ENCODE measurements around the gene CDSN.

CDSN gene

GRCh38 chr6:31118178-31118577, 2.1 kb downstream of the CDSN start:
- H3K27ac ChIP-seq (ENCODE audit: low read depth, low read length) = no peak overlapping the region
- peaks cover 8 to 59% (median 41%) of the 10 kb centered on the region in 5 donors for H3K4me1 ChIP-seq (ENCODE audit: control insufficient read depth in 5 of 5, insufficient read depth in 5 of 5, low read length in 5 of 5)
- peaks cover 0 to 16% (median 5%) of the 10 kb centered on the region in 5 donors for H3K27me3 ChIP-seq (ENCODE audit: control insufficient read depth in 5 of 5, insufficient read depth in 4 of 5, low read length in 5 of 5)
- no peaks in the 10 kb centered on the region for H3K9me3 ChIP-seq (ENCODE audit: control insufficient read depth in 5 of 5, low read length in 5 of 5)
- H3K9ac ChIP-seq (ENCODE audit: low read length in 5 of 5) = no peak overlapping the region
- no peak overlapping the region for H3K4me3 ChIP-seq (ENCODE audit: low read depth in 1 of 5, low read length in 5 of 5)
- no peaks in the 10 kb centered on the region for H3K36me3 ChIP-seq (ENCODE audit: control insufficient read depth in 5 of 5, insufficient read depth in 5 of 5, low read length in 5 of 5)

DNA sequence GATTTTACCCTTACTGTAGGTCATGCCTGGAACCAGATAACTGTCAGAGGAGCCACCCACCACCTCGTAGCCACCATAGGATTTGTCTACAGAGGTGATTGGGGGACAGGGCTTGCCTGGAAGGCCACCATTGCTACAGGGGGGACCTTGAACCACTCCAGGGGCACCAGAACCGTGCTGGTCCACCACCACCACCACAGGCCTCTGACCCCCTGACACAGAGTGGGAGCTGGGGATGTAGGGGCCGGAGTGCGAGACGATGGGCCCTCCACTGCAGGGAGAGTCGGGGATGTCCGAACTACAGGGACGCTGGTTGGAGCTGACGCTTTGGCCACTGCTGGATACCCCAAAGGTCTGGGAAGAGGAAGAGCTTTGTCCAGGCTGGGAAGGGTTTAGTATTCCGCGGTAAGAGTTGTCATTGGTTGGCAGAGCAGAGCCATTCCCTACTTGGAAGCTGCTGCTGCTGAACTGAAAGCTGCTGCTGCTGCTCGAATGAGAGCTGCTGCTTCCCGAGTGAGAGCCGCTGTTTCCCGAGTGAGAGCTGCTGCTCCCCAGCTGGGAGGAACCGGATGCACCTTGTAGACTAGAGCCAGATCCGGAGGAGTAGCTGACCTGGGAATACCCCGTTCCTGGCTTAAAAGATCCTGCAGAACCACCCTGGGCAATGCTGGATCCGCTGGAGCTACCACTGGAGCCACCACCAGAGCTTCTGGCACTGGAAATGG, 3.4 kb downstream of the CDSN start:
- Histone ChIP-seq H3K36me3 (ENCODE audit: control insufficient read depth in 5 of 5, insufficient read depth in 5 of 5, low read length in 5 of 5) (no peaks in the 10 kb centered on the region), H3K9ac (ENCODE audit: low read length in 5 of 5) (peak overlapping the region in 3 of 5 donors; percentile 13 to 46 (median 26)), H3K4me3 (ENCODE audit: low read depth in 1 of 5, low read length in 5 of 5) (peak overlapping the region in 4 of 5 donors; percentile 36 to 69 (median 58)), H3K4me1 (ENCODE audit: control insufficient read depth in 5 of 5, insufficient read depth in 5 of 5, low read length in 5 of 5) (peaks cover 5 to 49% (median 35%) of the 10 kb centered on the region in 5 donors), H3K27ac (ENCODE audit: low read depth, low read length) (no peak overlapping the region), H3K9me3 (ENCODE audit: control insufficient read depth in 5 of 5, low read length in 5 of 5) (no peaks in the 10 kb centered on the region), H3K27me3 (ENCODE audit: control insufficient read depth in 5 of 5, insufficient read depth in 4 of 5, low read length in 5 of 5) (peaks cover 0 to 16% (median 5%) of the 10 kb centered on the region in 5 donors)

DNA sequence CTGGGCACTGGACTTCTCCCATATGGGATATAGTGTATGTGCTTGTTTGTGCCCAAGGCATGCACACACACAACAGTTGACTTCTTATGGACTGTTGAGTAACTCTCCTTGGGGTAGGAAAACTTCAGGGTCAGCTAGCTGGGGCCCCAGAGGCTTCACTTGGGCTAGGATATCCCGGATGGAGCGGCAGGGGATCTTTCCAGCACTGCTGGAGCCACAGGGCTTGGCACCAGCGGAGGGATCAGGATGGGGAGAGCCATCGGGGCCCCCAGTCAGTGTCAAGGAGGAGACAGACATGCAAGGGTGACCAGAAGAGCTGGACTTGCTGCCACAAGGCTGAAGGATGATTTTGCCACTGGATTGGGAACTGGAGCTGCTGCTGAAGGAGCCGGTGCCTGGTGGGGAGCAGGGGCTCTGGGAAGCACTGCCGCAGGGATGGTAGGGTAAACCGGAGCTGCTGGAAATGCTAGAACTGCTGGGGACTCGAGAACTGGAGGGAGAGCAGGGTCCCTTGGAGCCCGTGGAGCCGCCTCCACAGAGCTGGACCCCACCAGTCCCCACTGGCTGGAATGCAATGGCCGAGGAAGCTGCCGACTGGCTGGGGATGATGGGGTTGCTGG, 4.2 kb downstream of the CDSN start:
- no peak overlapping the region for H3K27ac ChIP-seq (ENCODE audit: low read depth, low read length)
- peaks cover 0 to 16% (median 5%) of the 10 kb centered on the region in 5 donors for H3K27me3 ChIP-seq (ENCODE audit: control insufficient read depth in 5 of 5, insufficient read depth in 4 of 5, low read length in 5 of 5)
- H3K9ac ChIP-seq (ENCODE audit: low read length in 5 of 5) = no peak overlapping the region
- H3K9me3 ChIP-seq (ENCODE audit: control insufficient read depth in 5 of 5, low read length in 5 of 5) = no peaks in the 10 kb centered on the region
- no peaks in the 10 kb centered on the region for H3K36me3 ChIP-seq (ENCODE audit: control insufficient read depth in 5 of 5, insufficient read depth in 5 of 5, low read length in 5 of 5)
- H3K4me3 ChIP-seq (ENCODE audit: low read depth in 1 of 5, low read length in 5 of 5) = no peak overlapping the region
- H3K4me1 ChIP-seq (ENCODE audit: control insufficient read depth in 5 of 5, insufficient read depth in 5 of 5, low read length in 5 of 5) = peaks cover 5 to 49% (median 35%) of the 10 kb centered on the region in 5 donors

GRCh38 chr6:31114970-31115849, 5.0 kb downstream of the CDSN start:
- H3K9me3 ChIP-seq (ENCODE audit: control insufficient read depth in 5 of 5, low read length in 5 of 5) = no peaks in the 10 kb centered on the region
- H3K4me1 ChIP-seq (ENCODE audit: control insufficient read depth in 5 of 5, insufficient read depth in 5 of 5, low read length in 5 of 5) = peaks cover 5 to 49% (median 35%) of the 10 kb centered on the region in 5 donors
- no peak overlapping the region for H3K9ac ChIP-seq (ENCODE audit: low read length in 5 of 5)
- H3K4me3 ChIP-seq (ENCODE audit: low read depth in 1 of 5, low read length in 5 of 5) = peak overlapping the region in 3 of 5 donors; percentile 24 to 49 (median 36)
- peaks cover 0 to 18% (median 5%) of the 10 kb centered on the region in 5 donors for H3K27me3 ChIP-seq (ENCODE audit: control insufficient read depth in 5 of 5, insufficient read depth in 4 of 5, low read length in 5 of 5)
- no peaks in the 10 kb centered on the region for H3K36me3 ChIP-seq (ENCODE audit: control insufficient read depth in 5 of 5, insufficient read depth in 5 of 5, low read length in 5 of 5)
- peak overlapping the region; percentile 17 for H3K27ac ChIP-seq (ENCODE audit: low read depth, low read length)

GRCh38 chr6:31114541-31114878, 5.7 kb downstream of the CDSN start, which contains the start of gene PSORS1C1:
TSS of gene PSORS1C1 (plus strand) at chr6:31114800. CDS start at chr6:31129633, 14,833 bp downstream.
- Histone ChIP-seq H3K4me1 (ENCODE audit: control insufficient read depth in 5 of 5, insufficient read depth in 5 of 5, low read length in 5 of 5) (peaks cover 5 to 49% (median 35%) of the 10 kb centered on the region in 5 donors), H3K9me3 (ENCODE audit: control insufficient read depth in 5 of 5, low read length in 5 of 5) (no peaks in the 10 kb centered on the region), H3K27me3 (ENCODE audit: control insufficient read depth in 5 of 5, insufficient read depth in 4 of 5, low read length in 5 of 5) (peaks cover 0 to 22% (median 11%) of the 10 kb centered on the region in 5 donors), H3K4me3 (ENCODE audit: low read depth in 1 of 5, low read length in 5 of 5) (peak within 1 kb of the TSS in 3 of 5 donors; percentile 24 to 49 (median 36)), H3K36me3 (ENCODE audit: control insufficient read depth in 5 of 5, insufficient read depth in 5 of 5, low read length in 5 of 5) (no peaks in the 10 kb centered on the region), H3K27ac (ENCODE audit: low read depth, low read length) (peak within 1 kb of the TSS; percentile 41), H3K9ac (ENCODE audit: low read length in 5 of 5) (no peak within 1 kb of the TSS)

DNA sequence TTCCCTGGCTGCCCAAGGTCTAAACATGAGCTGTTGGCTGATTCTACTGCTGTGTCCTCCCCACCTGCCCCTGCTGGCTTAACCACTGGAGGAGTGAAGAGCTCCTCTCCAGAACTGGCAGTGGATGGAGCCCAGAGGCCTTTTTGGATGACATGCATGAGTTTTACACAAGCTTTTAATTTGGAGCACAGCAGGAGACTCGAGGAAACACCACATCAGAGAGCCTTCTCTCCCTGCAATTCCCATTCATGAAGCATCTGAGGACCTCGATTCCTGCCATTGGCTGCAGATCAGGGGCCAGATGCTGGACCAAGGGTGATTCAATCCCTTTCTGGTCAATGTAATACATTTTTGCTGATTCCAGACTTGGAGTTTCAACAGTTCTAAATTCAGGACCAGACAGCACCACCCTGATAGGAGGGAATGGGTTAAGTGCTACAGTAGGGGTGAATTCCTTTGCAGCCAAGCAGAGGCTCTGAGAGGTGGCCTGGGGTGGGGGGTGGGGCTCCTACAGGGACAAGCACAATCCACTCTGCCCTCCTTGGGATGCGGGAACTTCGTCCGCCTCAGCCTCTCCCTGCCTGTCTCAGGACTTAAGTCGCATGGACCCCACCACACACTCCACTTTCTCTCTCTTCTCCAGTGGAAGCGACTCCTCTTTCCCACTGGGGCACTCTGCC, 6.2 kb downstream of the CDSN start:
- peak overlapping the region; percentile 41 for H3K27ac ChIP-seq (ENCODE audit: low read depth, low read length)
- H3K9me3 ChIP-seq (ENCODE audit: control insufficient read depth in 5 of 5, low read length in 5 of 5) = no peaks in the 10 kb centered on the region
- peak overlapping the region in 2 of 5 donors; percentile 36 to 49 for H3K4me3 ChIP-seq (ENCODE audit: low read depth in 1 of 5, low read length in 5 of 5)
- H3K9ac ChIP-seq (ENCODE audit: low read length in 5 of 5) = no peak overlapping the region
- H3K27me3 ChIP-seq (ENCODE audit: control insufficient read depth in 5 of 5, insufficient read depth in 4 of 5, low read length in 5 of 5) = peaks cover 0 to 22% (median 11%) of the 10 kb centered on the region in 5 donors
- no peaks in the 10 kb centered on the region for H3K36me3 ChIP-seq (ENCODE audit: control insufficient read depth in 5 of 5, insufficient read depth in 5 of 5, low read length in 5 of 5)
- H3K4me1 ChIP-seq (ENCODE audit: control insufficient read depth in 5 of 5, insufficient read depth in 5 of 5, low read length in 5 of 5) = peaks cover 5 to 49% (median 35%) of the 10 kb centered on the region in 5 donors

DNA sequence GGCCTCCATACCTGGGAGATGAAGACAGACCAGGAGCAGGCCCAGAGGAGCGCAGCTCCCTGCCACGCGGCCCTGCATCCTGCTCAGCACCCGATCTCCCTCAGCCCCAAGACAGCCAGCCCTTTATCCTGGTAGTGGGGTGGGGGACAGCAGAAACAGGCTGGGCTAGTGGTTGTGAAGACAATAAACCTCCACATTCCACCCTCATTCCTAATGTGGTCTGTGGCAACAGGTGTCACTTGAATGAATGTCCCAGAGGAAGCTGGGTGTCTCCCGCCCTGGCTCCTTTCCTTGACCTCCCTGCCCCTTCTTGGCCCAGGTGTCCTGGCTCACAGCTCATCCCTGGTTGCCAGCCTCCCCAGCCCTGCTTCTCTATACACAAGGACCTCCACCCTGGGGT, 7.8 kb downstream of the CDSN start, which contains the start of gene C6orf15:
C6orf15 (minus strand) TSS at position 98 of the 400 bp plus-strand sequence; CDS start at position 78, 20 bp downstream.
- Histone ChIP-seq H3K9me3 (ENCODE audit: control insufficient read depth in 5 of 5, low read length in 5 of 5) (no peaks in the 10 kb centered on the region), H3K4me3 (ENCODE audit: low read depth in 1 of 5, low read length in 5 of 5) (no peak within 1 kb of the TSS), H3K4me1 (ENCODE audit: control insufficient read depth in 5 of 5, insufficient read depth in 5 of 5, low read length in 5 of 5) (peaks cover 5 to 39% (median 32%) of the 10 kb centered on the region in 5 donors), H3K9ac (ENCODE audit: low read length in 5 of 5) (no peak within 1 kb of the TSS), H3K27me3 (ENCODE audit: control insufficient read depth in 5 of 5, insufficient read depth in 4 of 5, low read length in 5 of 5) (peaks cover 0 to 20% (median 11%) of the 10 kb centered on the region in 5 donors), H3K27ac (ENCODE audit: low read depth, low read length) (no peak within 1 kb of the TSS), H3K36me3 (ENCODE audit: control insufficient read depth in 5 of 5, insufficient read depth in 5 of 5, low read length in 5 of 5) (no peaks in the 10 kb centered on the region)

DNA sequence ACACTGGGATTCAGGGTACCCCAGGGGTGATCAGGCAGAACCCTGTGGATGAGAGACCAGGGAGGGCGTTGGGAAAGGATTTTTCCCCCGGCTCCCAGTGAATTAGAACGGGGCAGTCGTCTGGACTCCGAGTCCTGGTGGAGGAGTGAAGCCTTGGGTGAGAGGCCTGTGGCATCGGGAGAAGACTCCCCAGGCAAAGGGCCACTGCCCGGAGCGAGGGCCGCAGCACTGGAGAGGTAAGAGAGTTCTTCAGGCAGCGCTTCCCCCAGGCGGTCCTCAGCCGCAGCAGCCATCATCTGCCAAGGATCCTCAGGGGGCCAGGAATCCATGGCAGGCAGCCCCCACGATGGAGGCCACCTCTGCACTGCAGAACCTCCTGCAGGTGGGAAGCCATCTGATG, 8.5 kb downstream of the CDSN start:
- H3K27me3 ChIP-seq (ENCODE audit: control insufficient read depth in 5 of 5, insufficient read depth in 4 of 5, low read length in 5 of 5) = peaks cover 0 to 17% (median 11%) of the 10 kb centered on the region in 5 donors
- no peaks in the 10 kb centered on the region for H3K36me3 ChIP-seq (ENCODE audit: control insufficient read depth in 5 of 5, insufficient read depth in 5 of 5, low read length in 5 of 5)
- H3K9me3 ChIP-seq (ENCODE audit: control insufficient read depth in 5 of 5, low read length in 5 of 5) = no peaks in the 10 kb centered on the region
- peaks cover 0 to 31% (median 25%) of the 10 kb centered on the region in 5 donors for H3K4me1 ChIP-seq (ENCODE audit: control insufficient read depth in 5 of 5, insufficient read depth in 5 of 5, low read length in 5 of 5)
- no peak overlapping the region for H3K9ac ChIP-seq (ENCODE audit: low read length in 5 of 5)
- H3K4me3 ChIP-seq (ENCODE audit: low read depth in 1 of 5, low read length in 5 of 5) = no peak overlapping the region
- no peak overlapping the region for H3K27ac ChIP-seq (ENCODE audit: low read depth, low read length)

DNA sequence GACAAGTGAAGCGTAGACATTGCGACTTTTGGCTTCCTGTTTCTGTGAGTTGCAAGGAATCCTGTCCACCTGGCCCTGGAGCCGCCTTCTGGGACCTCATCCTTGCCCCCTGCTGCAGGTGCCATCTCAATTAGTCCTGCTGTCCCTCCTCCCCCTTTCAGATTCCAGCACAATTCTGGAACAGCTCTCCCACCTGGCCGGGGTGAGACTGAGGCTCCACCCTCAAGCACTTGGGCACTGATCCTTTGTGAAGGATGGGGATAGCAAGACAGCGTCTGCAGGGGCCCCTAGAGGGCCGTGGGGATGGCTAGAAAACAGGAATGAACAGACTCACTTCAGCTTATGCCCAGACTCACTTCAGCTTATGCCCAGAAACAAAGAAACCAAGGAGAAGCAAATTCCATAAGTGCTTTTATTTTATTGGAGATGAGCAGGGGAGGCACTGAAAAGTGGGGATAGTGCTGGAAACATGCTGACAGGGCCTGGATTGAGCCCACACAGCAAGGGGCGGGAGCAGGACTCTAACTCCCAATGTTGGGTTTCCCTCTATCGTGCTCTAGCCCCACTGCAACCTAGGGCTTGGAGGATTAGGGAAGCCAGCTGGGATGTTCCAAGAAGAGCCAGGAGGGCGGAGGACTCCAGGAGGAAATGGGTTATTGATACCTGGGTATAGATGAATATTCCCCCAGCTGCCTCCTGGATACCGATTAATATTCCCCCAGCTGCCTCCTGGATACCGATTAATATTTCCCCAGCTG, 9.2 kb downstream of the CDSN start:
- Histone ChIP-seq H3K4me3 (ENCODE audit: low read depth in 1 of 5, low read length in 5 of 5) (no peak overlapping the region), H3K27ac (ENCODE audit: low read depth, low read length) (no peak overlapping the region), H3K9me3 (ENCODE audit: control insufficient read depth in 5 of 5, low read length in 5 of 5) (no peaks in the 10 kb centered on the region), H3K4me1 (ENCODE audit: control insufficient read depth in 5 of 5, insufficient read depth in 5 of 5, low read length in 5 of 5) (peaks cover 0 to 24% (median 18%) of the 10 kb centered on the region in 5 donors), H3K9ac (ENCODE audit: low read length in 5 of 5) (no peak overlapping the region), H3K36me3 (ENCODE audit: control insufficient read depth in 5 of 5, insufficient read depth in 5 of 5, low read length in 5 of 5) (no peaks in the 10 kb centered on the region), H3K27me3 (ENCODE audit: control insufficient read depth in 5 of 5, insufficient read depth in 4 of 5, low read length in 5 of 5) (peaks cover 0 to 15% (median 11%) of the 10 kb centered on the region in 5 donors)

Data from subcutaneous abdominal adipose tissue (tissue), 5 donors.